K562 (cell line): ENCODE results near the gene DEGS2. TPM values are rescaled to one million over a fixed set of nuclear protein-coding genes. Genes with fewer than 3 reads are reported as not detected.

ENCODE experiments used
- ATAC-seq: fragments of 200-7000 bp; cut with Tn5 transposase; 3 replicates; pipeline ENCODE4 v1.9.1; 2020; ENCODE audit warnings: moderate library complexity
- BruUV-seq: library from RNA; stranded (reverse); fragments of 400-500 nt; replicated peaks from 2 replicates; lab custom pipeline; 2021; lab: Mats Ljungman, UMichigan
- CTCF ChIA-PET: fragments of 300-600 bp; formaldehyde crosslinking; extraction: SDS; loops from one replicate; lab custom pipeline; 2021; ENCODE audit warnings: low intra/inter-chr PET ratio; lab: Yijun Ruan, JAX
- POLR2A ChIA-PET: fragments of 300-600, 350-650 bp; sonication (Branson Sonifier 250); formaldehyde crosslinking; extraction: SDS; loops from one replicate; lab custom pipeline; 2021; ENCODE audit warnings: antibody characterized with exemption, inconsistent platforms; lab: Yijun Ruan, JAX
- DNase-seq, 4 experiments: peaks; one replicate each; pipeline versions ENCODE4 v3.0.0 to v3.0.0-alpha.2; 2011 to 2018; ENCODE audit warnings: low spot score in 3 of 4, mixed read lengths in 3 of 4; ENCODE audit errors: extremely low read depth in 1 of 4
- FAIRE-seq: peaks from 2 replicates; lab custom pipeline; 2011; peaks lifted over from hg19 to GRCh38; lab: Jason Lieb, UNC
- H2AFZ ChIP-seq: 2 replicates; pipeline ENCODE4 v1.6.0; 2011; ENCODE audit warnings: low read depth, low read length, control low read depth, inconsistent platforms
- H3K27ac ChIP-seq: fragments of 200-600 bp; 3 replicates; pipeline ENCODE4 v1.8.0; 2011; ENCODE audit warnings: low read depth, mild to moderate bottlenecking, control low read depth, inconsistent platforms, low read length, moderate library complexity, mixed read lengths; ENCODE audit errors: extremely low read depth
- H3K27me3 ChIP-seq, 2 experiments: fragments of 300-600 bp in 1 of 2; 2 replicates in 1 of 2; 3 replicates in 1 of 2; pipeline versions ENCODE4 v1.6.0 to v1.8.0; 2011; ENCODE audit warnings: inconsistent platforms in 2 of 2, low read length in 2 of 2, mild to moderate bottlenecking in 1 of 2, mixed read lengths in 1 of 2, moderate library complexity in 1 of 2; ENCODE audit not compliant: control insufficient read depth in 2 of 2, insufficient read depth in 2 of 2
- H3K36me3 ChIP-seq: fragments of 300-600 bp; 3 replicates; pipeline ENCODE4 v1.8.0; 2011; ENCODE audit warnings: mild to moderate bottlenecking, low read length, inconsistent platforms; ENCODE audit not compliant: control insufficient read depth, insufficient read depth
- H3K4me1 ChIP-seq, 2 experiments: fragments of 200-600 bp in 1 of 2; replicated peaks in 1 of 2; 2 replicates in 1 of 2; 3 replicates in 1 of 2; pipeline versions ENCODE4 v1.5.1 to v1.8.0; 2011; ENCODE audit warnings: inconsistent platforms in 2 of 2, low read length in 2 of 2, mild to moderate bottlenecking in 1 of 2, mixed read lengths in 1 of 2, moderate library complexity in 1 of 2; ENCODE audit not compliant: control insufficient read depth in 2 of 2, insufficient read depth in 2 of 2
- H3K4me2 ChIP-seq: 2 replicates; pipeline ENCODE4 v1.6.1; 2011; ENCODE audit warnings: low read length, control low read depth, inconsistent platforms, mixed read lengths; ENCODE audit not compliant: insufficient read depth
- H3K4me3 ChIP-seq: fragments of 200-600 bp; sonication (generic), shearing (Covaris generic); 2 replicates; pipeline ENCODE4 v1.5.1; 2016; ENCODE audit warnings: control low read depth, inconsistent platforms
- H3K79me2 ChIP-seq: fragments of 200-600 bp; 3 replicates; pipeline ENCODE4 v1.8.0; 2011; ENCODE audit warnings: low read length, inconsistent platforms; ENCODE audit not compliant: control insufficient read depth, insufficient read depth
- H3K9ac ChIP-seq, 2 experiments: 2 replicates each; pipeline versions ENCODE4 v1.6.0 to v1.6.1; 2011; ENCODE audit warnings: low read depth in 2 of 2, low read length in 2 of 2, control low read depth in 1 of 2, inconsistent platforms in 1 of 2, mild to moderate bottlenecking in 1 of 2, mixed read lengths in 1 of 2; ENCODE audit not compliant: insufficient read depth in 1 of 2
- H3K9me1 ChIP-seq: one replicate; pipeline ENCODE4 v1.6.0; 2011; ENCODE audit warnings: inconsistent platforms, mild to moderate bottlenecking, low read length, moderate library complexity; ENCODE audit not compliant: control insufficient read depth, insufficient read depth
- H3K9me3 ChIP-seq: replicated peaks from 2 replicates; pipeline ENCODE4 v1.5.1; 2011; ENCODE audit warnings: low read depth, low read length, inconsistent platforms; ENCODE audit not compliant: control insufficient read depth, insufficient read depth
- H4K20me1 ChIP-seq: replicated peaks from 2 replicates; pipeline ENCODE4 v1.6.1; 2011; ENCODE audit warnings: low read length, inconsistent platforms, mixed read lengths; ENCODE audit not compliant: control insufficient read depth, insufficient read depth
- MEF2D ChIP-seq: conservative IDR thresholded peaks from 2 replicates; pipeline ENCODE4 v1.6.1; 2016; ENCODE audit warnings: low read depth, missing genetic modification characterization, missing compliant biosample characterization
- ZBTB17 ChIP-seq: fragments of 450-650 bp; formaldehyde crosslinking; IDR thresholded peaks from 2 replicates; pipeline ENCODE4 v1.4.0; 2020; ENCODE audit warnings: mild to moderate bottlenecking
- ZFP36 ChIP-seq: fragments of 150-350 bp; IDR thresholded peaks from 2 replicates; pipeline ENCODE4 v1.6.1; 2018; ENCODE audit warnings: low read length, low read depth; ENCODE audit not compliant: partially characterized antibody
- ZNF589 ChIP-seq: fragments of 200-800 bp; sonication (Bioruptor generic); IDR thresholded peaks from 2 replicates; pipeline ENCODE4 v1.6.1; 2016; ENCODE audit warnings: low read depth, missing genetic modification characterization, missing compliant biosample characterization
- ZNF644 ChIP-seq: fragments of 200-800 bp; sonication (Bioruptor generic); IDR thresholded peaks from 2 replicates; pipeline ENCODE4 v1.6.1; 2016; ENCODE audit warnings: low read depth, missing genetic modification characterization, missing compliant biosample characterization
- WGBS: fragments of 100-300 bp; shearing (Covaris generic); methylation state at CpG from one replicate; pipeline ENCODE4 v1.1.6; 2016; ENCODE audit warnings: low coverage, mixed read lengths; ENCODE audit not compliant: insufficient coverage; ENCODE audit errors: missing lambda C conversion rate; 5-methylcytosine and 5-hydroxymethylcytosine counted together
- in situ Hi-C: fragments of 300-500 bp; cut with MboI; formaldehyde crosslinking; loops from 4 replicates; pipeline ENCODE4 v1.15.0; 2018; ENCODE audit warnings: inconsistent platforms, mixed read lengths
- intact Hi-C: fragments of 100-400 bp; cut with micrococcal nuclease; formaldehyde crosslinking; loops from 2 replicates; pipeline ENCODE4 v1.14.2; 2022
- polyA plus RNA-seq, 8 experiments: library from polyadenylated mRNA; depleted of rRNA in 4 of 8; stranded (reverse) in 5 of 8; unstranded in 3 of 8; fragments of >200 nt; fragmentation: Nextera tagmentation in 2 of 8; fragmentation: Illumina TruSeq in 1 of 8; extraction: Ambion mirVana in 2 of 8; extraction: Trizol in 1 of 8; gene quantifications; 2 replicates each; pipeline versions ENCODE4 v1.2.1 to v1.2.3, GENCODE V29; 2011 to 2014; ENCODE audit warnings: inconsistent platforms in 1 of 8, missing spikeins in 1 of 8
- total RNA-seq, 7 experiments: library from RNA; depleted of rRNA in 6 of 7; stranded (reverse); fragments of >200 nt in 6 of 7; fragmentation: Illumina TruSeq in 2 of 7; extraction: Trizol in 2 of 7; gene quantifications; 2 replicates each; pipeline versions ENCODE4 v1.2.1 to v1.2.3, GENCODE V29; 2011 to 2021; ENCODE audit warnings: low replicate concordance in 1 of 7
- TF ChIP-seq, protein P1 (sequence below), 2 experiments: fragments of 450-650 bp; IDR thresholded peaks; 2 replicates each; pipeline ENCODE4 v1.6.1; 2016
- TF ChIP-seq, protein P2 (sequence below): fragments of 450-650 bp; IDR thresholded peaks from 2 replicates; pipeline ENCODE4 v1.6.1; 2014; ENCODE audit warnings: low read depth, mild to moderate bottlenecking, moderate library complexity, borderline replicate concordance
- TF ChIP-seq, protein P3 (sequence below), 2 experiments: fragments of 450-650 bp in 1 of 2; sonication (generic) in 1 of 2; formaldehyde crosslinking in 1 of 2; IDR thresholded peaks; 2 replicates each; pipeline versions ENCODE4 v1.7.1 to v1.9.0; 2016 to 2022; ENCODE audit warnings: inconsistent platforms in 1 of 2, mild to moderate bottlenecking in 1 of 2, missing genetic modification reagents in 1 of 2

The DEGS2 gene
- total and polyA plus RNA-seq, 9 of the 15 experiments (the other 6 are each of a cell fraction or from before 2014, with no cell fraction given): 0.22 to 2.9 (median 0.70) TPM

DNA sequence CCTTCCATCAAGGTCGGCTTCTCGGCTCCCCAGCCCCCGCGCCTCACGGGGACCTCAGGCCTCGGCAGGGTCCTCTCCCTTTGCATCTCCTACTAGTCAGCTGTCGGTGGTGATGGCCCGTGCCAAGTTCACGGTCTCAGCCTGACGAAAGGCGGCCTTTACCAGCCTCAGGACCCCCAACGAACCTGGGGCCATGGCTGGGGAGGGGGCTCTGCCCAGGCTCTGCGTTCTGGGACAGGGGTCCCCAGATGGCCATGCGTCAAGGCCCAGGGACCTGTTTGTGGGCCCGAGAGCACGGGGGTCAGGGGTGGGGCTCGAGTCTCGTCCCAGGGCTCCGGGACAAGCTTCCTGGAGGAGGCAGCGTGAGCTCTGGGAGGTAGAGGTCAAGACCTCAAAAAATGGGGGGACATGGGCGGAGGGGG is 32.8 kb upstream of the DEGS2 start:
- Histone ChIP-seq H3K4me1 (peaks cover 15 to 20% of the 10 kb centered on the region in 2 experiments; a peak in 4 of 5 replicates), H3K79me2 (no peaks in the 10 kb centered on the region), H4K20me1 (no peaks in the 10 kb centered on the region), H3K9me3 (no peaks in the 10 kb centered on the region), H3K9me1 (no peaks in the 10 kb centered on the region), H3K4me3 (0 out of 2 replicates have a peak overlapping the region, but pooled peaks have one; percentile 2), H3K4me2 (peak overlapping the region; percentile 70), H3K9ac (peak overlapping the region; percentile 79 to 88), H3K27ac (peak overlapping the region; percentile 95), H2AFZ (peak overlapping the region; percentile 97), H3K27me3 (no peaks in the 10 kb centered on the region), H3K36me3 (no peaks in the 10 kb centered on the region)
- intact Hi-C loops (loop anchor here (1.0 to 5.0 kb wide), 6 partner anchors 45 to 219 kb away; partner anchors contain the start of genes WDR25 and YY1), in situ Hi-C loops (no loop called here)
- POLR2A ChIA-PET: interaction anchor here (0.5 to 1.8 kb wide), 5 partner anchors 40 to 177 kb away, joined by 3 to 7 read pairs (median 4); no protein-coding TSS in a partner anchor
- ATAC-seq (no peak; the same call in 2 of the 3 replicates), FAIRE-seq (no peak), DNase-seq (peak in 1 of 4 experiments; percentile 18)
- CTCF ChIA-PET: interaction anchor here (0.8 to 3.4 kb wide), 4 partner anchors 49 to 210 kb away, joined by 3 to 16 read pairs (median 10); no protein-coding TSS in a partner anchor
- WGBS: 28% methylated on average over 11 of the region's 21 CpGs
- TSS peak; percentile 80 for BruUV-seq
- TF ChIP-seq, protein P1, sequence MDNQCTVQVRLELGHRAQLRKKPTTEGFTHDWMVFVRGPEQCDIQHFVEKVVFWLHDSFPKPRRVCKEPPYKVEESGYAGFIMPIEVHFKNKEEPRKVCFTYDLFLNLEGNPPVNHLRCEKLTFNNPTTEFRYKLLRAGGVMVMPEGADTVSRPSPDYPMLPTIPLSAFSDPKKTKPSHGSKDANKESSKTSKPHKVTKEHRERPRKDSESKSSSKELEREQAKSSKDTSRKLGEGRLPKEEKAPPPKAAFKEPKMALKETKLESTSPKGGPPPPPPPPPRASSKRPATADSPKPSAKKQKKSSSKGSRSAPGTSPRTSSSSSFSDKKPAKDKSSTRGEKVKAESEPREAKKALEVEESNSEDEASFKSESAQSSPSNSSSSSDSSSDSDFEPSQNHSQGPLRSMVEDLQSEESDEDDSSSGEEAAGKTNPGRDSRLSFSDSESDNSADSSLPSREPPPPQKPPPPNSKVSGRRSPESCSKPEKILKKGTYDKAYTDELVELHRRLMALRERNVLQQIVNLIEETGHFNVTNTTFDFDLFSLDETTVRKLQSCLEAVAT (IDR thresholded peaks at IDR 0.05): peak in 1 of 2 experiments; percentile 75; a peak in 2 of 4 replicates
- TF ChIP-seq ZNF644 (0 out of 2 replicates have a peak, but pooled peaks have one; percentile 59), ZBTB17 (CRISPR knock-in tag) (0 out of 2 replicates have a peak, but pooled peaks have one; percentile 17), ZFP36 (peak; percentile 15), ZNF589 (CRISPR knock-in tag) (0 out of 2 replicates have a peak, but pooled peaks have one; percentile 6), MEF2D (tag) (0 out of 2 replicates have a peak, but pooled peaks have one; percentile 58)
- TF ChIP-seq, protein P2, sequence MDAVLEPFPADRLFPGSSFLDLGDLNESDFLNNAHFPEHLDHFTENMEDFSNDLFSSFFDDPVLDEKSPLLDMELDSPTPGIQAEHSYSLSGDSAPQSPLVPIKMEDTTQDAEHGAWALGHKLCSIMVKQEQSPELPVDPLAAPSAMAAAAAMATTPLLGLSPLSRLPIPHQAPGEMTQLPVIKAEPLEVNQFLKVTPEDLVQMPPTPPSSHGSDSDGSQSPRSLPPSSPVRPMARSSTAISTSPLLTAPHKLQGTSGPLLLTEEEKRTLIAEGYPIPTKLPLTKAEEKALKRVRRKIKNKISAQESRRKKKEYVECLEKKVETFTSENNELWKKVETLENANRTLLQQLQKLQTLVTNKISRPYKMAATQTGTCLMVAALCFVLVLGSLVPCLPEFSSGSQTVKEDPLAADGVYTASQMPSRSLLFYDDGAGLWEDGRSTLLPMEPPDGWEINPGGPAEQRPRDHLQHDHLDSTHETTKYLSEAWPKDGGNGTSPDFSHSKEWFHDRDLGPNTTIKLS: peak; percentile 13; the same call in 1 of the 2 replicates
- TF ChIP-seq, protein P3, sequence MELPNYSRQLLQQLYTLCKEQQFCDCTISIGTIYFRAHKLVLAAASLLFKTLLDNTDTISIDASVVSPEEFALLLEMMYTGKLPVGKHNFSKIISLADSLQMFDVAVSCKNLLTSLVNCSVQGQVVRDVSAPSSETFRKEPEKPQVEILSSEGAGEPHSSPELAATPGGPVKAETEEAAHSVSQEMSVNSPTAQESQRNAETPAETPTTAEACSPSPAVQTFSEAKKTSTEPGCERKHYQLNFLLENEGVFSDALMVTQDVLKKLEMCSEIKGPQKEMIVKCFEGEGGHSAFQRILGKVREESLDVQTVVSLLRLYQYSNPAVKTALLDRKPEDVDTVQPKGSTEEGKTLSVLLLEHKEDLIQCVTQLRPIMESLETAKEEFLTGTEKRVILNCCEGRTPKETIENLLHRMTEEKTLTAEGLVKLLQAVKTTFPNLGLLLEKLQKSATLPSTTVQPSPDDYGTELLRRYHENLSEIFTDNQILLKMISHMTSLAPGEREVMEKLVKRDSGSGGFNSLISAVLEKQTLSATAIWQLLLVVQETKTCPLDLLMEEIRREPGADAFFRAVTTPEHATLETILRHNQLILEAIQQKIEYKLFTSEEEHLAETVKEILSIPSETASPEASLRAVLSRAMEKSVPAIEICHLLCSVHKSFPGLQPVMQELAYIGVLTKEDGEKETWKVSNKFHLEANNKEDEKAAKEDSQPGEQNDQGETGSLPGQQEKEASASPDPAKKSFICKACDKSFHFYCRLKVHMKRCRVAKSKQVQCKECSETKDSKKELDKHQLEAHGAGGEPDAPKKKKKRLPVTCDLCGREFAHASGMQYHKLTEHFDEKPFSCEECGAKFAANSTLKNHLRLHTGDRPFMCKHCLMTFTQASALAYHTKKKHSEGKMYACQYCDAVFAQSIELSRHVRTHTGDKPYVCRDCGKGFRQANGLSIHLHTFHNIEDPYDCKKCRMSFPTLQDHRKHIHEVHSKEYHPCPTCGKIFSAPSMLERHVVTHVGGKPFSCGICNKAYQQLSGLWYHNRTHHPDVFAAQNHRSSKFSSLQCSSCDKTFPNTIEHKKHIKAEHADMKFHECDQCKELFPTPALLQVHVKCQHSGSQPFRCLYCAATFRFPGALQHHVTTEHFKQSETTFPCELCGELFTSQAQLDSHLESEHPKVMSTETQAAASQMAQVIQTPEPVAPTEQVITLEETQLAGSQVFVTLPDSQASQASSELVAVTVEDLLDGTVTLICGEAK (IDR thresholded peaks at IDR 0.05): 0 out of 2 replicates have a peak, but pooled peaks have one; percentile 11
- TF ChIP-seq, protein P3 (CRISPR knock-in tag; IDR thresholded peaks at IDR 0.05): no peak
